Ramos (cell line): Measurements from ENCODE around the gene APOBEC3F.
"Not testable (repeated sequence)": the region's sequence is repeated elsewhere in the genome, so short reads cannot be mapped to it uniquely, and the experiment has no call there.

ENCODE experiments used
- in situ Hi-C: fragments of 300-500 bp; cut with MboI; formaldehyde crosslinking; loops from one replicate; pipeline ENCODE4 v1.14.3; 2022; ENCODE audit warnings: low sequenced_read_pairs; ENCODE audit not compliant: unreplicated experiment

The APOBEC3F gene

DNA sequence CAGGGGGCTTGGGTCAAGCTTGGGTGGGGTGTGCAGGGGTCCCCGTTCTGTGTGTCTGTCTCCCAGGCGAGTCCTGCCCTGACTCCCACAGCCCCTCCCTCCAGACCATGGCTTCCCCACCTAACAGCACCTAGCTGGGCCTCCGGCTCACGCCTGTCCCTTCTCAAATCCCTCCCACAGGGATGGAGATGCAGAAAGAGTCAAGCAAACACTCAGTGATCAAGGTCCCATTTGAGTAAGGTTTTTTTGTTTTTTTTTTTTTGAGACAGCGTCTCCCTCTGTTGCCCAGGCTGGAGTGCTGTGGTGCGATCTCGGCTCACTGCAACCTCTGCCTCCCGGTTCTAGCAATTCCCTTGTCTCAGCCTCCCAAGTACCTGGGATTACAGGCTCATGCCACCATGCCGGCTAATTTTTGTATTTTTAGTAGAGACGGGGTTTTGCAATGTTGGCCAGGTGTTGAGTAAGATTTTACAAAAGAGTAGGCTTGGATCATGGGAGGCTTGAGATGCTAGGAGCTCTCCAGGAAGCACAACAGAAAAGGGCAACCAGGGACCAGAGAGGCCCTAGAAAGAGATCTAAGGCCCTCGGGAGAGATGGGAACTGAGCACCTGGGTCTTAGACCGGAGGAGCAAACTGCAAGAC, 14.0 kb upstream of the APOBEC3F start:
- in situ Hi-C loops: no loop called here

DNA sequence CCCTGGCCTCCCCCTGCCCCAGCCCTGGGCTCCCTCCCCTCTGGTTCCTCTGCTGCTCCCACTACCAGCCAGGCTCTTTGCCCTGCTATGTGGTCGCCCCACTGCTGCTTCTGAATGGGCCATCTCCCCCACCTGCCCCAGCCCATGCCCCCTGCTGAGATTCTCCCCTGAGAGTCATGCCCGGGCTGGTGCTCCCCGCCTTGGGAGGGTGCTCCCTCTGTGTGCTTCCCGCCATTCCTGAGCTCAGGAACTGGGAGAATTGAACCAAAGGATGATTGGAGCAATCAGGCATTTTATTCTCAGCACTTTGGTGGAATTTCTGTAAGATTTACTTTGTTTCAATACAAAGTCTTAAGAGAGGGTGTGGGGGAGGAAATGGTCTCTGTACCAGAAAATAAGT, 12.9 kb upstream of the APOBEC3F start:
- in situ Hi-C loops: no loop called here

DNA sequence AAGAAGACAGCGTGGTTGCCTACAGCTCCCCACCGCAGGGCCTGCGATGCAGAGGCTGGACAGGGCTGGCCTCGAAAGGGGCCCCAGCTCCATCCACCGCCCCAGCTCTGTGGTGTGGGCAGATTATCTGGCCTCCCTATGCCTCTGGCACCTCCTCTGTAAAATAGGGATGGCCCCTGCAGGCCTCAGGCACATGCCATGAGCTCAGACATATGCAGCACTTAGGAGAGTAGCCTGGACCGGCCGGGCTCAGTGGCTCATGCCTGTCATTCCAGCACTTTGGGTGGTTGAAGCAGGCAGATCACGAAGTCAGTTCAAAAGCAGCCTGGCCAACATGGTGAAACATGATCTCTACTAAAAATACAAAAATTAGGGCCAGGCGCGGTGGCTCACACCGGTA, 12.4 kb upstream of the APOBEC3F start:
- in situ Hi-C loops: no loop called here

DNA sequence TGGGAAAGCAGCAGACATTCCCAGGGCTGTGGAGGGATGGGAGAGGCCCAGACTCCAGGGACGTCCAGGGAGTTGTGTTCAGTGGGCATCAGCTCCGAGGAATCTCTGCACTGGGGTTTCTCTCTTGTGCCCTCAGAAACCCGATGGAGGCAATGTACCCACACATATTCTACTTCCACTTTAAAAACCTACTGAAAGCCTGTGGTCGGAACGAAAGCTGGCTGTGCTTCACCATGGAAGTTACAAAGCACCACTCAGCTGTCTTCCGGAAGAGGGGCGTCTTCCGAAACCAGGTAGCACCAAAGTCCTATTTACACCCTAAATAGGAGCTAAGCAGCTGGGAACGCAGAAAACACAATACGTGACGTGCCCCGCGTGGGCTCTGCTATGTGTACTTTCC, 11.4 kb upstream of the APOBEC3F start:
- in situ Hi-C loops: no loop called here

DNA sequence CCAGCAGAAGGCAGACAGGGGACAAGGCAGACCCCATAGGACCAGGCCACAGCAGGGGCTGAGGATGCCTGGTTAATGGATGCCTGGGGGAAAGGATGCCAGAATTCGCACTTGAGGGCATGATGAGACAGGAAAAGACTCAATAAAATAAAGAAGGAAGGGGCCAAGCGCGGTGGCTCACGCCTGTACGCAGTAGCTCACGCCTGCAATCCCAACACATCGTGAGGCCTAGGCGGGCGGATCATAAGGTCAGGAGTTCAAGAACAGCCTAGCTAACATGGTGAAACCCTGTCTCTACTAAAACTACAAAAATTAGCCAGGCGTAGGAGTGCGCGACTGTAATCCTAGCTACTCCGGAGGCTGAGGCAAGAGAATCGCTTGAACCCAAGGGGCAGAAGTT, 10.0 kb upstream of the APOBEC3F start:
- in situ Hi-C loops: no loop called here

GRCh38 chr22:39031434-39032295, 9.0 kb upstream of the APOBEC3F start:
- in situ Hi-C loops: not testable (repeated sequence)

GRCh38 chr22:39037071-39037470, 3.6 kb upstream of the APOBEC3F start:
- in situ Hi-C loops: not testable (repeated sequence)

- in situ Hi-C loops: no loop called here
Measured at GRCh38 chr22:39039306-39040126, 1.1 kb upstream of the APOBEC3F start.

GRCh38 chr22:39040155-39040537, 518 bp upstream of the APOBEC3F start:
- in situ Hi-C loops: not testable (repeated sequence)

GRCh38 chr22:39041908-39042307, 1.2 kb downstream of the APOBEC3F start:
- in situ Hi-C loops: no loop called here

- in situ Hi-C loops: not testable (repeated sequence)
Measured at GRCh38 chr22:39043063-39043462, 2.4 kb downstream of the APOBEC3F start.

- in situ Hi-C loops: not testable (repeated sequence)
Measured at GRCh38 chr22:39045136-39045535, 4.5 kb downstream of the APOBEC3F start.

- in situ Hi-C loops: not testable (repeated sequence)
Measured at GRCh38 chr22:39049486-39049885, 8.8 kb downstream of the APOBEC3F start.

DNA sequence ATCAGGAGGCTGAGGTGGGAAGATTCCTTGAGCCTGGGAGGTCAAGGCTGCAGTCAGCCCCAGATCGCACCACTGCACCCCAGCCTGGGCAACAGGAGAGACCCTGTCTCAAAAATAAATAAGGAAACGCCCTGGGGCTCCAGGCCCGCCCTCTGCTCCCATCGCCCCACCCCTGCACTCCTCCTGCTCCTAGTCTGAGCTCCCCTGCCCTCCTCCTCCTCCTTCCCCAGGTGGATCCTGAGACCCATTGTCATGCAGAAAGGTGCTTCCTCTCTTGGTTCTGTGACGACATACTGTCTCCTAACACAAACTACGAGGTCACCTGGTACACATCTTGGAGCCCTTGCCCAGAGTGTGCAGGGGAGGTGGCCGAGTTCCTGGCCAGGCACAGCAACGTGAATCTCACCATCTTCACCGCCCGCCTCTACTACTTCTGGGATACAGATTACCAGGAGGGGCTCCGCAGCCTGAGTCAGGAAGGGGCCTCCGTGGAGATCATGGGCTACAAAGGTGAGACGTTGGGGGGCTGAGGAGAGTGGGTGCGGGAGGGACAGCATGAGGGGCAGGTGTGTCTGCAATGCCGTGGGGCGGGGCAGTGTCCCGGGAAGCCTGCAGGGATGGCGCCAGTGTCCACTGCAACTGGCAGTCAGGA, 11.3 kb downstream of the APOBEC3F start:
- in situ Hi-C loops: not testable (repeated sequence)

DNA sequence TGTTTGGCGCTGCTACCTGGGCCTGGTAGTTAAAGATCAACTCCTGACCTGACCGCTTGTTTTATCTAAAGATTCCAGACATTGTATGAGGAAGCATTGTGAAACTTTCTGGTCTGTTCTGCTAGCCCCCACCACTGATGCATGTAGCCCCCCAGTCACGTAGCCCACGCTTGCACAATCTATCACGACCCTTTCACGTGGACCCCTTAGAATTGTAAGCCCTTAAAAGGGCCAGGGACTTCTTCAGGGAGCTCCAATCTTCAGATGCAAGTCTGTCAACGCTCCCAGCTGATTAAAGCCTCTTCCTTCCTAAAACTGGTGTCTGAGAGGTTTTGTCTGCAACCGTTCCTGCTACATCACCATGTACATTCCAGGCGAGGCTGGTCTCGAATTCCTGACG, 15.0 kb downstream of the APOBEC3F start:
- in situ Hi-C loops: no loop called here

DNA sequence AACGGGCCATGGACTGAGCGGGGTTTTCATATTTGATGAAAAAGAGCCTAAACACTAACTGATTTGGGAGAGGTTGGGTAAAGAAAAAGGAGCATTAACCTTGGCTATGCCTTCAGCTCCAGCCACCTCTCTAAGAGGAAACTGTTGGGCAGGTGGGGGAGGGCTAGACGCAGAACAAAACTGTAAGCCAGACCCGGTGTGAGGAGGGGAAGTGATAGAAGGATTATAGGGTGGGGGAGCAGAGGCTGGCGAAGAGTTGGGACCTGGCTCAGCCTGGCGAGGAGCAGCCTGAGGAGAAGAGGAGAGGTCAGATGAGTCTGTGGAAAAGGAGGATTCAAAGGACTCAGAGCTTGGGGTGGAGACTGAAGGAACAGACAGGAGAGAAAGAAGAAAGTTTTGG, 20.6 kb downstream of the APOBEC3F start:
- in situ Hi-C loops: not testable (repeated sequence)

DNA sequence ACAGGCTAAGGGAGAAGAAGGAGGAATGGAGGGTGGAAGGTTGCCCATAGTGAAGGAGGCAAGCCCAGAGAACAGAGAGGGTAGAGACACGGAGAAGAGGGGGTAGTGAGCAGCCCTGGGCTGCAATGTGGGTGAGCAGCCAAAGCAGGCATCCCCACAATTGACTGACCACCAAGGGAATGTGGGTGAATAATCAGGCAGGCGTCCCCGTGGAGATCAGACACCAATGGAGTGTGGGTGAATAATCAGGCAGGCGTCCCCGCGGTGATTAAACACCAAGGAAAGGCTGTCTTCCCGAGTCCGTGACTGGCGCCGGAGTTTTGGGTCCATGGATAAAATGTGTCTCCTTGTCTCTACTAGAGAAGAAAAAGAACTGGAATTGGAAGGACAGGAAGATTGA, 21.3 kb downstream of the APOBEC3F start:
- in situ Hi-C loops: not testable (repeated sequence)

- in situ Hi-C loops: not testable (repeated sequence)
Measured at GRCh38 chr22:39063904-39064303, 23.2 kb downstream of the APOBEC3F start.

DNA sequence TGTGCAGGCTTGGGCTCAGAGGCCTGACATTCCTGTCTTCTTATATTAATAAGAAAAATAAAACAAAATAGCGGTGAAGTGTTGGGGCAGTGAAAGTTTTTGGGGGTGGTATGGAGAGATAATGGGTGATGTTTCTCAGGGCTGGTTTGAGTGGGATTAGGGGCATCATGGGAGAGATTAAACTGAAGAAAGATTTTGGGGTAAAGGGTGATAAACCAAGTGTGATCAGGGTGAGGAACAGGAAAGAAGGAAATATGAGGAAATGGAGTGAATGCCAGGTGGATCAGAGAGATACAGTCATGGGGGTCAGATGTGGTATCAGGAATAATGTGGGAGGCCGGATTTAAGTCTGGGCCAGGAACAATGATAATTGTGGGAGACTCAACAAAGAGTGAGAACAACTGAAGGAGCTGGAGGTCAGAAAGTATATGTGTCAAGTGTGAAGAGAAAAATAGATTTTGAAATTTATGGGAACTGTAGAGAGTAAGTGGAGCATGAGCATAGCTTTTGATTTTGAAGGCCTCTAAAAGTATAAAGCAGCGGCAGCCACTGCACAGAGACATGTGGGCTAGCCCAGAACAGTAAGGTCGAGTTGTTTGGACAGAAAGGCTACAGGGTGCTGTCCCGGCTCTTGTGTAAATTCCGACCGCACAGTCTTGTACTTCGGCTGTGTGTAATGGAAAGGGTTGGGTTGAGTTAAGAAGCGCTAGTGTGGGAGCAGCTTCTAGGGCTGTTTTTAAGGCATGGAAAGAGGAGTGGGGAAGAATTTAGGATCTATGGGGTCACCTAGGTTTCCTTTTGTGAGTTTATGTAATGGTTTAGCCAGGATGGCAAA, 26.0 kb downstream of the APOBEC3F start:
- in situ Hi-C loops: not testable (repeated sequence)
